GM21825 (cell line): ENCODE data around the gene NSMCE4A.
"Not testable (repeated sequence)": the region's sequence is repeated elsewhere in the genome, so short reads cannot be mapped to it uniquely, and the experiment has no call there.

Experiments used
- ATAC-seq: cut with Tn5 transposase; IDR thresholded peaks from one replicate; pipeline ENCODE4 v1.9.1; 2021; ENCODE audit warnings: mild to moderate bottlenecking, moderate library complexity; ENCODE audit not compliant: unreplicated experiment

NSMCE4A gene

GRCh38 chr10:121988361-121989324 lies 13.6 kb upstream of the NSMCE4A start, which contains the start of gene TACC2:
Gene TACC2 (plus strand): TSS chr10:121989163. CDS start chr10:122021982, 32,819 bp downstream.
- no peak for ATAC-seq

- ATAC-seq, result no peak
These were observed 9.4 kb upstream of the NSMCE4A start for GRCh38 chr10:121984463-121984862.

GRCh38 chr10:121983852-121984251 lies 8.8 kb upstream of the NSMCE4A start:
- no peak for ATAC-seq

GRCh38 chr10:121981346-121981745 lies 6.3 kb upstream of the NSMCE4A start:
- ATAC-seq, result no peak

GRCh38 chr10:121978511-121978910 lies 3.5 kb upstream of the NSMCE4A start:
- ATAC-seq, result no peak

GRCh38 chr10:121976607-121977006 lies 1.6 kb upstream of the NSMCE4A start:
- ATAC-seq, result no peak

- ATAC-seq, result no peak
These were observed 474 bp upstream of the NSMCE4A start for GRCh38 chr10:121975295-121976086.

- ATAC-seq, result peak; percentile 19
These were observed 940 bp downstream of the NSMCE4A start for GRCh38 chr10:121974019-121974534.

- ATAC-seq, result not testable (repeated sequence)
These were observed 5.9 kb downstream of the NSMCE4A start for GRCh38 chr10:121969086-121969485.

- ATAC-seq, result no peak
These were observed 9.0 kb downstream of the NSMCE4A start for GRCh38 chr10:121965996-121966395.

- no peak for ATAC-seq
These were observed 13.6 kb downstream of the NSMCE4A start for GRCh38 chr10:121961456-121961855.

- no peak for ATAC-seq
These were observed 15.3 kb downstream of the NSMCE4A start for GRCh38 chr10:121959671-121960070.

GRCh38 chr10:121956111-121957061 lies 18.6 kb downstream of the NSMCE4A start:
- ATAC-seq, result no peak

GRCh38 chr10:121952226-121952625 lies 22.8 kb downstream of the NSMCE4A start:
- ATAC-seq, result no peak

- no peak for ATAC-seq
These were observed 25.6 kb downstream of the NSMCE4A start for GRCh38 chr10:121949451-121949850.

GRCh38 chr10:121949049-121949448 lies 26.0 kb downstream of the NSMCE4A start:
- ATAC-seq, result no peak

- no peak for ATAC-seq
These were observed 27.4 kb downstream of the NSMCE4A start for GRCh38 chr10:121947343-121948330.

- no peak for ATAC-seq
These were observed 32.1 kb downstream of the NSMCE4A start for GRCh38 chr10:121942749-121943416.
